Psoas muscle (tissue), 8 donors: ENCODE data around the gene C1QTNF3. TPM values are rescaled to one million over a fixed set of nuclear protein-coding genes. Genes with fewer than 3 reads are reported as not detected.

Experiments
- ATAC-seq, 4 donors: fragments of 200-7000 bp; cut with Tn5 transposase; one replicate each; pipeline ENCODE4 v1.9.1; 2020; ENCODE audit warnings: moderate library complexity in 3 of 4, mild to moderate bottlenecking in 2 of 4
- DNase-seq, 2 donors: peaks; one replicate each; pipeline ENCODE4 v3.0.0-alpha.2; 2020
- H3K27ac ChIP-seq: fragments of 200-600 bp; one replicate; pipeline ENCODE4 v1.8.0; 2022
- H3K27me3 ChIP-seq, 3 donors: fragments of 200-600 bp in 1 of 3; one replicate each; pipeline versions ENCODE4 v1.6.1 to v1.8.0; 2013 to 2022; ENCODE audit warnings: low read length in 2 of 3, mild to moderate bottlenecking in 2 of 3, moderate library complexity in 1 of 3; ENCODE audit not compliant: insufficient read depth in 3 of 3
- H3K36me3 ChIP-seq, 2 donors: fragments of 200-600 bp in 1 of 2; one replicate each; pipeline versions ENCODE4 v1.6.1 to v1.8.0; 2013 to 2022; ENCODE audit warnings: low read depth in 1 of 2, mild to moderate bottlenecking in 1 of 2, moderate library complexity in 1 of 2; ENCODE audit not compliant: insufficient read depth in 1 of 2
- H3K4me1 ChIP-seq: fragments of 200-600 bp; one replicate; pipeline ENCODE4 v1.8.0; 2022
- H3K4me3 ChIP-seq: fragments of 200-600 bp; one replicate; pipeline ENCODE4 v1.8.0; 2022; ENCODE audit warnings: mild to moderate bottlenecking
- H3K9me3 ChIP-seq: fragments of 200-600 bp; one replicate; pipeline ENCODE4 v1.8.0; 2022
- CTCF ChIP-seq: fragments of 200-600 bp; IDR thresholded peaks from one replicate; pipeline ENCODE4 v1.8.0; 2022; ENCODE audit warnings: antibody characterized with exemption
- whole genome bisulfite sequencing, 3 donors: extraction: QIAGEN DNeasy Blood & Tissue Kit; methylation state at CpG; one replicate each; pipeline versions ENCODE4 v1.1.6 to v1.1.7; 2013; 5-methylcytosine and 5-hydroxymethylcytosine counted together
- intact Hi-C, 2 donors: fragments of 100-400 bp; cut with DNase I; formaldehyde crosslinking; loops; one replicate each; pipeline versions ENCODE4 v1.11.0 to v1.14.2; 2022
- polyA plus RNA-seq, 3 donors: library from polyadenylated mRNA; stranded (reverse); fragments of 200-250 nt; gene quantifications; one replicate each; pipeline ENCODE4 v1.2.3, GENCODE V29; 2013
- total RNA-seq, 4 donors: library from RNA; stranded (reverse); fragmentation: NEBNext Ultra II Directional in 2 of 4; extraction: Animal tissue kit (Norgen Biotek cat#: 25700) in 2 of 4; gene quantifications; one replicate each; pipeline versions ENCODE4 v1.2.1 to v1.2.4, GENCODE V29; 2021 to 2023
- donor health status: healthy with polysubstance abuse.
- donor health status: DM: no; HTN: no; CAD: no; lungs with moderate emphysema.
- donor health status: Bipolar disorder and iron deficiency.
- donor health status: healthy.
- donor health status: DM: yes; HTN: yes; CAD: no.
- donor health status: DM: no; HTN: no; CAD: no.
- donor health status: DM: no; HTN: no; CAD: no.
- donor health status: DM: yes; HTN: yes; CAD: no.

Gene C1QTNF3
- total and polyA plus RNA-seq, 7 donors = 0.31 to 5.9 (median 0.55) TPM; not detected in 1

GRCh38 chr5:34016750-34017149 is 26.3 kb downstream of the C1QTNF3 start:
- Histone ChIP-seq H3K4me1 (no peaks in the 10 kb centered on the region), H3K27ac (no peak overlapping the region), H3K9me3 (no peaks in the 10 kb centered on the region), H3K4me3 (no peak overlapping the region), H3K27me3 (no peaks in the 10 kb centered on the region), H3K36me3 (peaks cover 0 to 16% of the 10 kb centered on the region in 2 donors)
- intact Hi-C loops = no loop called here
- TF ChIP-seq CTCF = no peak
- 75 to 95% (median 92%) methylated on average over 2 of the region's 2 CpGs for WGBS, 3 donors
- DNase-seq (no peak), ATAC-seq (no peak)

- H3K27ac ChIP-seq = no peak overlapping the region
- H3K4me1 ChIP-seq = no peaks in the 10 kb centered on the region
- no peak for DNase-seq
- no peak for TF ChIP-seq CTCF
- peaks cover 0 to 16% of the 10 kb centered on the region in 2 donors for H3K36me3 ChIP-seq
- H3K4me3 ChIP-seq = no peak overlapping the region
- ATAC-seq = no peak
- WGBS, 3 donors = 75 to 80% (median 77%) methylated on average over 5 of the region's 5 CpGs
- no peaks in the 10 kb centered on the region for H3K9me3 ChIP-seq
- intact Hi-C loops = no loop called here
- no peaks in the 10 kb centered on the region for H3K27me3 ChIP-seq
Observed at GRCh38 chr5:34016222-34016621, 26.8 kb downstream of the C1QTNF3 start.

GRCh38 chr5:34015120-34015822 is 27.7 kb downstream of the C1QTNF3 start:
- H3K4me3 ChIP-seq = no peak overlapping the region
- intact Hi-C loops = no loop called here
- no peaks in the 10 kb centered on the region for H3K9me3 ChIP-seq
- no peaks in the 10 kb centered on the region for H3K4me1 ChIP-seq
- 76 to 89% (median 83%) methylated on average over 4 of the region's 4 CpGs for whole genome bisulfite sequencing, 3 donors
- ATAC-seq (no peak), DNase-seq (no peak)
- no peak overlapping the region for H3K27ac ChIP-seq
- peaks cover 0 to 13% of the 10 kb centered on the region in 2 donors for H3K36me3 ChIP-seq
- no peak for TF ChIP-seq CTCF
- no peaks in the 10 kb centered on the region for H3K27me3 ChIP-seq

GRCh38 chr5:34014626-34015025 is 28.4 kb downstream of the C1QTNF3 start:
- 93 to 96% (median 94%) methylated on average over 2 of the region's 2 CpGs for WGBS, 3 donors
- intact Hi-C loops = no loop called here
- ATAC-seq = no peak

More at GRCh38 chr5:34014626-34015025, 28.4 kb downstream of the C1QTNF3 start:
- no peak for DNase-seq
- Histone ChIP-seq H3K27me3 (no peaks in the 10 kb centered on the region), H3K4me1 (no peaks in the 10 kb centered on the region), H3K27ac (no peak overlapping the region), H3K36me3 (peaks cover 0 to 6% of the 10 kb centered on the region in 2 donors), H3K9me3 (no peaks in the 10 kb centered on the region), H3K4me3 (no peak overlapping the region)
- TF ChIP-seq CTCF = no peak
